GM12801 (cell line): ENCODE measurements around the gene NOBOX.

ENCODE experiments used
- CTCF ChIP-seq: IDR thresholded peaks from one replicate; pipeline ENCODE4 v1.5.1; 2011; ENCODE audit warnings: control low read depth; ENCODE audit not compliant: insufficient read length; ENCODE audit errors: extremely low read depth

Gene NOBOX

GRCh38 chr7:144390481-144390880 lies 13.0 kb downstream of the NOBOX start:
- no peak for TF ChIP-seq CTCF

- no peak for TF ChIP-seq CTCF
Observed at GRCh38 chr7:144388950-144389349, 14.5 kb downstream of the NOBOX start.

GRCh38 chr7:144386741-144387140 lies 16.8 kb downstream of the NOBOX start:
- no peak for TF ChIP-seq CTCF

- no peak for TF ChIP-seq CTCF
Observed at GRCh38 chr7:144384555-144385245, 18.8 kb downstream of the NOBOX start.

GRCh38 chr7:144384071-144384470 lies 19.4 kb downstream of the NOBOX start:
- TF ChIP-seq CTCF: no peak

GRCh38 chr7:144379776-144380384 lies 23.6 kb downstream of the NOBOX start:
- no peak for TF ChIP-seq CTCF

- TF ChIP-seq CTCF: no peak
Observed at GRCh38 chr7:144378651-144379050, 24.8 kb downstream of the NOBOX start.
